GM21619 (cell line): ENCODE results near the gene PHF2.

Source experiments
- ATAC-seq: cut with Tn5 transposase; IDR thresholded peaks from one replicate; pipeline ENCODE4 v1.9.1; 2021; ENCODE audit not compliant: unreplicated experiment

The PHF2 gene

DNA sequence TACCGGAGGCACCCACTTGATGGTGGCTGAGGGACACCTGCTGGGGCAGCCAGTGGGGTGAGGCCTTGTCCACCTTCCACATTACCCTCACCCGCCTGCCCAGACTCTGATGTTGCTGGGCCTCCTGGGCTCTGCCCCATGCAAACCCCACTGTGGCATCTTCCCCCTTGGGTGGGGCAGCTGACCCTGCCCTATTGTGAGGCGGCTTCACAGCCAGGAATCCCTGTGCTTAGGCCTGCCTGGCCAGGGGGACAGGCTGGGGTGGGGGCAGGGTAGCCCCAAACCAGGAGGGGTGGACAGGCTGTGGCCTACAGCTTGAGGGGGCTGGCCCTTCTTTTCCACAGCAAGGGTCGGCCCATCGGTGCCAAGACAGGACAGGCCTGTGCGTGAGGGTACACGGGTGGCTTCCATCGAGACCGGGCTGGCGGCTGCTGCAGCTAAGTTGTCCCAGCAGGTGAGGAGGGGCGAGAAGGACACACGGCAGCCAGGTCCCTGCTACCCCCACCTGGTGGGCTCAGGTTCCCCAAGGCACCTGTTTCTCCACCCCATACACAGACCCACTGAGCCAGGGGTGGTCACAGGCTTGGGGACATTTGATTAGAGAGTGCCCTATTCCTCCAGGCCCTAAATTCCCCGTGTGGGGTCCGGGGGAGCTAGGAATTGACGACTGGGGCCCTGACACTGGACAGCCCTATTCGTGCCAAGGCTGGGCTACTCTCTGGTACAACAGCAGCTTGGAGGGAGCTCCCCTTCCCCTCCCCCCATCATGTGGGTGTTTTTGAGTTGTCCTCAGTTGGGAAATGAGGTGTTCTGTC, 99.2 kb downstream of the PHF2 start:
- no peak for ATAC-seq

DNA sequence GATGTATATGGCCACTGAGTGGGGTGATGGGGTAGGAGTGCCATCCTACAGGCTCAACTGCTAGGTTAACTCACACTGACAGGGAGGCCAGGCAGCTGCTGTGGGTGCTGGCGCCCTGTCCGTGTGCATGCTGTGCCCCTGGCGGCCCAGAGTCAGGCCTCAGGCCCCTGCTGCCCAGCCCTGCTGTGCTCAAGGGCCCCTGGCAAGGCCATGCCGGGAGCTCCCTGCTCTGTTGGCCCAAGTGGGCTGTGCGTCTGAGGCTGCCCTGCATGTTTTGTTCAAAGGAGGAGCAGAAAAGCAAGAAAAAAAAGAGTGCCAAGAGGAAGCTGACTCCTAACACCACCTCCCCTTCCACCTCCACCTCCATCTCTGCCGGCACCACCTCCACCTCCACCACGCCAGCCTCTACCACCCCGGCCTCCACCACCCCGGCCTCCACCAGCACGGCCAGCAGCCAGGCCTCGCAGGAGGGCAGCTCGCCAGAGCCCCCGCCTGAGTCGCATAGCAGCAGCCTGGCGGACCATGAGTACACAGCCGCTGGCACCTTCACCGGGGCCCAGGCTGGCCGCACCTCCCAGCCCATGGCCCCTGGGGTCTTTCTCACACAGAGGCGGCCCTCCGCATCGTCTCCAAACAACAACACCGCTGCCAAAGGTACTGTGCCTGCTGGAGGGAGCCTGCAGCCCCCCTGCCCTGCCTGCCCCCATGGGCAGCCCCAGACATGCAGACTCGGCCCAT, 100.1 kb downstream of the PHF2 start:
- no peak for ATAC-seq

GRCh38 chr9:93677048-93677571, 100.7 kb downstream of the PHF2 start:
- no peak for ATAC-seq

DNA sequence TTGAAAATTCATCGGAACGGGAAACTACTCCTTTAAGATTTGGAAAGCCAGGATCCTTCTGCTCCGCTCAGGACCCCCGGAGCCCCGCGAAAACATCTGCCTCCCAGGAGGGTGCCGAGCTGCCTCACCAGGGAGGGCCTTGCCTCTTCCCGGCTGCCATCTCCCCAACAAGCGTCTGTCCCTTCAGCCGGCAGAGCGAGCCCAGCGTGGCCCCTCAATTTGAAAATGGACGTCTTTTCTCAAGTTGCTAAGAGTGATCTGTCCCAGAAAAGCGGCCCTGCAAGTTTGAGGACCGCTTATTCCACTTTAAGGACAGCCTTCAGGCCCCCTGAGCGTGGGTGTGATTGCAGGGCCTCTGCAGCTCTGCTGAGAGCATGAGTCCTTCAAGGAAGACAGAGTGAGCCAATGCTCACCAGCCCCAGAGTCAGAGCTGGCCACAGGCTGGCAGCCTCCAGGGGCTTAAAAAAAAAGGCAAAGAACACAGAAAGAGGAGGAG, 101.3 kb downstream of the PHF2 start:
- no peak for ATAC-seq

GRCh38 chr9:93678199-93679019, 102.0 kb downstream of the PHF2 start:
- no peak for ATAC-seq

DNA sequence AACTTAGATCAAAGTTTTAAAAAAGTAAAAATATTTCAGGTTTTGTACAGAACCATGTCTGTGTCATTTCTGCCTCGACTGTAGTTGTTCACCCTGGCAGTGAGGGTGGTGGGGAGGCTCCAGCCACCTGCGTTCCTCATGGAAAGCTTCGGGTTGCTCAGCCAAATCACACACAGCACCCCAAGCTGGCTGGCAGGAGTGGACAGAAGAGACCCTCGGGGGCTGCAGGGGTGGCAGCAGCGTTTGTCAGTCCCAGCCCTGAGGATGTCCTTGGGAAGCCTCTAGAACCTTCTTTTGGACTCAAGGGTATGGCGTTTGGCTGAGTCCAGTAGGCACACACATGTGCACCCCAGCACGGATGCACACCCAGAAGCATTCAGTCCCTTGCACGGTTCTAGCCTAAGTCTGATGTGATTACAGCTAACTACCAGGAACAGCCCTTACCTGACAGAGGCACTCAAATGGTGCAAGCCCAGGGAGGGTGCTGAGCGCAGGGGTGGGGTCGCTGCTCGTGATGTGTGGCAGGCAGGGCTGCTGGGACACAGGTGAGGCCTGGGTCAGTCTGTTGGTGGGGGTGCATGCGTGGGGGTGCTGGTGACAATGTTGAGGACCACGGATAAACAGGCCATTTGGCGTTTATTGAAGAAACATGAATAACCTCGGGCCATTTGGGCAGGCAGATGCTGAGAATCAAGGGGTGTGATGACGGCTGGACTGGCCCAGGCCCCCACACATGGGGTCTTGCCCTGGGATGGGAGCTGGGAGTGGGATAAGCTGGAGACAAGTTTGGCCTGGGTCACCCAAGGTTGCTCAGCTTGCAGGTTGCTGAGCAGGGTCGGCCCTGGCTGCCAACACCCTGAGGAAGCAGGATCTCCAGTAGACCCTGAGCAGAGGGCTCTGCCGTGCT, 103.4 kb downstream of the PHF2 start:
- ATAC-seq: no peak

GRCh38 chr9:93680443-93681268, 104.3 kb downstream of the PHF2 start:
- no peak for ATAC-seq

DNA sequence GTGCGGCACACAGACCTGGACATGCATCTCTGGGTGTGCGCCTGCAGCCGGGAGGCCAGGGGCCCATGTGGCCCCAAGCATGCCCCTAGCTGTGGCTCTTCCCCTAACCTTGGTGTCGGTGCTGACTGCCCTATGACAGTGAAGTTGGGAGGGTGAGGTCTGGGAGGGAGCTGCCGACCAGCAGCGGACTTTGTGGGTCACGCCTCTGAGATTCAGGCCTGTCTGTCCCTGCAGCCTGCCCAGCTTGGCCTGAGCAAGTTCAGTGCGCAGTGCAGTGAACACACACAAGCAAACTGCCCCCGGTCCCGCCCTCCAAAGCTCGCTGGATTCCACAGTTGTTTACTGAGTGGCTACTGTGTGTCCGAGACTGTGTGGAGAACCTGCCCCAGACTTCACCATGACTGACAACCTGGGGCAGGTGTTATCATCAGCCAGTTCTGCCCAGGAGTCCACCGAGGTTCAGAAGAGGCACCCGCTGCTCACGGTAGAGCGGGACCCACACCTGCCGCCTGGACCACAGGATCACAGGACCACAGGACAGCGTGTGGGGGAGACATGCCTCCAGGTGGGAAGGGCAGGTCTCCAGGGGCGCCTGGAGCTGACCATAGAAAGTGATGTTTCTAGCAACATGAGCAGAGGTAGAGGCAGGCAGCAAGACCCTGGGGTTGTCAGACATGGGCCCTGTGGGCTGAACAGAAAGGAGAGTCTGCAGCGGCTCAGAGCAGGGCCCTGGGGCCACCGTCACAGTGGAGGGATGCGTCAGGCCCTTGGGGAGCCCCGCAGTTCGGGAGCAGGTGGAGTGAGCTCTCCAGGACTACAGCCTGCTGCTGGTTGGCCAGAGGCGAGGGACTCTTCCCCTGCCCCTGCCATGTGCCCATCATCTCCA, 105.1 kb downstream of the PHF2 start:
- no peak for ATAC-seq

DNA sequence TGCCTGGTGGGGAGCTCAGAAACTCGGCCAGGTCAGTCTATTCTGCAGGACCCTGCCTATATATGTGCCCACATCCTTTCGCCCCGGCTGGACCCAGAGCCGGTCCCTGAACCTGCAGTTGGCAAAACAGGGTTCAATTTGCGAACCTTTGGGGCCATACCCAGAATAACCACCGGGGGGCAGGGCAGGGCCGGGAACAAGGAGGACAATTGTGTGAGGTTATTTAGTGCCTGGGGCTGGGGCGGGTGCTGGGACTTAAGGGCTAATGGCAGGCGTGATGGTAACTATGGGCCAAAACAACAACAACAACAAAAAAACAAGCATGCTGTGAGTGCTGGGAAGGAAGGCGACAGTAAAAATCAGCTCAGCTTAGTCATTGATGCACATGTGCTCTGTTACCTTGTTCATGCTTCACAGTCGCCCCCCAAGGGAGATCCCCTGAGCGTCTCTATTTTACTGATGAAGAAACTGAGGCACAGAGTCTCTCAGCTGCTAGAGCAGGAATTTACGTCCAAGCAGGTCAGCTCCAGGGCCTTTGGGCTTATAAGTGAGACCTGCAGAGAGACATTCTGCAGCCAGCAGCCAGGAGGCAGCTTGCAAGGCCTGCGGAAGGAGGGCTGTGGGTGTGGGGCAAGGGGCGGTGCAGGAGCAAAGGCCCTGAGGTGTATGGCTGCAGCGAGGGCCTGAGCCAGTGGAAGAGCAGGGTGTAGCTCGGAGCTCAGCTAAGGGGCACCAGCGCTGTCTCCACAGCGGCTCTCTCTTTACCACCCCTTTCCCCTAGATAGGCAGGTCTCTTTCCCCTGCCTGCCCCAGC, 106.0 kb downstream of the PHF2 start:
- ATAC-seq: no peak

GRCh38 chr9:93683331-93684134, 107.1 kb downstream of the PHF2 start:
- ATAC-seq: no peak

- no peak for ATAC-seq
These were observed 107.9 kb downstream of the PHF2 start for GRCh38 chr9:93684161-93684765.

GRCh38 chr9:93684806-93685543, 108.6 kb downstream of the PHF2 start:
- ATAC-seq: no peak

DNA sequence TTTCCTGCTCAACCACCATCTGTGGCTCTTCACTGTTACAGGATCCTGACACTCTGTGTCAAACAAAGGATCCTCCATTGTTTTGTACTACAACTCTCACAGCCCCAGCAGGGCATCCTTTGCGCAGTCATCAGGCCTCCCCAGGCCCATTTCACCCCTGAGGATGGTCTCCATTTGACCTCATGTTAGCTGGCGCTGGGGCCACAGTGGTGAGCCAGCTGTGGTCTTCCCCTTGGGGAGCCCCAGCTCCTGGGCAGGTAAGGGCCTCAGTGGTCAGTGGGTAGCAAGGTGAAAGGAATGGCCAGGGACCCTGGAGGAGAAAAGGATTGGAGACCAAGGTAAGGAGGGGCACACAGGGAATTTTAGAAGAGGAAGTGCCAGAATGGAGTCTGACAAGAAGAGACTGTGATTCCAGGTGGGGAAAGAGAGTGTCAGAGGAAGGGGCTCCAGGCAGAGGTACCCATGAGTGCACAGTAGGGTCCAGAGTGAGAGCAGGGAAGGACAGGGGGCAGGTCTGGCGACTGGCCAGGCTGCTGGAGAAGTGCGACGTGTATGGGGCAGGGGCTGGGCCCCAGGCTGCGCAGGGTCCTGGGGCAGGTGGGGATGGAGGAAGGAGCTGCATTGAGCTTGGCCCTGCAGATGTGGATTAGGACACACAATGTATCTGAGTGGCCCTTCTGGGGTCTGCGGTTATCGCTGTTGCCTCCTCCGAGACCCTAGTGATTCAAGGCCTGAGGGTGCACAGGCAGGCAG, 109.9 kb downstream of the PHF2 start:
- no peak for ATAC-seq

DNA sequence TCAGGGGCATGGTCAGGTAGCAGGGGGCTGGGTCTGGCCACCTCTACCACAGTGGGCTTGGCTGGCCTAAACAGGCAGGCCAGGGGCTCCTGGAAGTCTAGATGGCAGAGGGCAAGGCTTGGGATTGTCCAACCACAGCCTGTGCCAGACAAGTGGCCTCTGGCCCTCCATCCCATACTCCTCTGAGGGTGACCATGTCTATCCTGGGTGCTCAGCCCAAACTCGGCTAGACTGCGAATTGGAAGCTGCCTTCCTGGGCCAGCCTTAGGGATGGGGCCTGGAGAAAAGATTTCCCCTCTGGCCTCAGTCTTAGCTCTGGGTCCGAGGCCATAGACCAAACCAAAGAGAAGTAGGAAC, 110.5 kb downstream of the PHF2 start:
- ATAC-seq: no peak

GRCh38 chr9:93690618-93691017, 114.2 kb downstream of the PHF2 start:
- ATAC-seq: no peak
